HFFc6 (cell line): ENCODE results near the gene TANGO6. TPM values are rescaled to one million over a fixed set of nuclear protein-coding genes. Genes with fewer than 3 reads are reported as not detected.

Experiments
- DNase-seq: peaks from one replicate; pipeline ENCODE4 v3.0.0-alpha.2; 2018
- H3K27ac Mint-ChIP-seq: 2 replicates; pipeline ENCODE4 v1.8.0; 2020; ENCODE audit warnings: mild to moderate bottlenecking, mixed read lengths
- H3K27me3 Mint-ChIP-seq: 2 replicates; pipeline ENCODE4 v1.8.0; 2021; ENCODE audit warnings: mild to moderate bottlenecking, moderate library complexity, mixed read lengths; ENCODE audit not compliant: insufficient read depth
- H3K36me3 Mint-ChIP-seq: 2 replicates; pipeline ENCODE4 v1.8.0; 2021; ENCODE audit warnings: low read depth, mixed read lengths
- H3K4me1 Mint-ChIP-seq: 2 replicates; pipeline ENCODE4 v1.8.0; 2020; ENCODE audit warnings: low read depth, mixed read lengths
- H3K4me3 Mint-ChIP-seq: 2 replicates; pipeline ENCODE4 v1.8.0; 2020; ENCODE audit warnings: mild to moderate bottlenecking, moderate library complexity, mixed read lengths
- H3K9me3 Mint-ChIP-seq: 2 replicates; pipeline ENCODE4 v1.8.0; 2020; ENCODE audit warnings: mild to moderate bottlenecking, mixed read lengths
- total RNA-seq, 6 experiments: library from RNA; stranded (reverse); fragmentation: NEBNext Ultra II Directional; extraction: Animal tissue kit (Norgen Biotek cat#: 25700); gene quantifications; 2 replicates in 1 of 6; 3 replicates in 5 of 6; pipeline ENCODE4 v1.2.3, GENCODE V29; 2021
- TF ChIP-seq, protein P1 (sequence below): fragments of 200-600 bp; sonication (generic); IDR thresholded peaks from 2 replicates; pipeline ENCODE4 v1.5.0; 2021; ENCODE audit warnings: antibody characterized with exemption, mild to moderate bottlenecking

TANGO6 gene
- total RNA-seq, 6 experiments from 2014 or later = 14.7 to 22.1 (median 18.9) TPM

DNA sequence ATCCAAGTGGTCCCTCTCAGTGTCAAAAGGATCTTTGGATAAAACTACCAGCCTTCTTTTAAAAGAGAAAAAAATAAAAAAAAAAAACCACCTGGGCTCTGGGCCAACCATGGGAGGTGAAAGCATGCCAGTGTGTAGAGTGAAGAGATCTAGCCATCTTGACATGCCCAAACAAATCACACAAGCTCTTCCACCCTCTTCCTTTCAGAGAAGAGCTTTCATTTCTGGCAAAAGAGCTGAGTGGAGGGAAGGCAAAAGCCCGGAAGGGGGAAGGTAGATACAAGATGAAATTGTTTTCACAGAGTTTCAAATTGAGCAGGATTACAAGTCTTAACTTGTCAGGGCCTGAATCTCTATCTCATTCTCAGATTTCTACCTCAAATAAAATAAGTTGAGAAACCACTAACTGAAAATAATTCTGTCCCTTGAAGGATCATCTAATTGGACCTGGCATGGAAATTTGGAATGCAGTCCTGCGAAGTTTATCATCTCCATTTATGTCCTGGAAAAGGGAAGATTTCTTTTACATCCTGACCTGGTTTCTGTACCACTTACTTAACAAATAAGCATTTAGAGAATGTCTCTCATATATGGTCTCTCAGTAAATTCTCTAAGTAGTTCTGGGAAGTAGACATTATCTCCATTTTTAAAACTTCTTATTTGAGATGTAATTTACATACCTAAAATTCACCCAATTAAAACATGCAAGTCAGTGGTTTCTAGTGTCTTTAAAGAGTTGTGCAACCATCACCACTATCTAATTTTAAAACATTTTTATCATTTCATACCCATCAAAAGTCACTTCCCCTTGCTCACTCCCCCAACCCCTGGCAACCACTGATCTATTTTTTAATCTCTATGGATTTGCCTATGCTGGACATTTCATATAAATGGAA is 93.7 kb downstream of the TANGO6 start:
- no peak overlapping the region for H3K4me3 Mint-ChIP-seq
- no peaks in the 10 kb centered on the region for H3K9me3 Mint-ChIP-seq
- H3K4me1 Mint-ChIP-seq = peaks cover 14% of the 10 kb centered on the region
- DNase-seq = peak; percentile 42
- H3K27ac Mint-ChIP-seq = peak overlapping the region; percentile 90
- TF ChIP-seq, protein P1, sequence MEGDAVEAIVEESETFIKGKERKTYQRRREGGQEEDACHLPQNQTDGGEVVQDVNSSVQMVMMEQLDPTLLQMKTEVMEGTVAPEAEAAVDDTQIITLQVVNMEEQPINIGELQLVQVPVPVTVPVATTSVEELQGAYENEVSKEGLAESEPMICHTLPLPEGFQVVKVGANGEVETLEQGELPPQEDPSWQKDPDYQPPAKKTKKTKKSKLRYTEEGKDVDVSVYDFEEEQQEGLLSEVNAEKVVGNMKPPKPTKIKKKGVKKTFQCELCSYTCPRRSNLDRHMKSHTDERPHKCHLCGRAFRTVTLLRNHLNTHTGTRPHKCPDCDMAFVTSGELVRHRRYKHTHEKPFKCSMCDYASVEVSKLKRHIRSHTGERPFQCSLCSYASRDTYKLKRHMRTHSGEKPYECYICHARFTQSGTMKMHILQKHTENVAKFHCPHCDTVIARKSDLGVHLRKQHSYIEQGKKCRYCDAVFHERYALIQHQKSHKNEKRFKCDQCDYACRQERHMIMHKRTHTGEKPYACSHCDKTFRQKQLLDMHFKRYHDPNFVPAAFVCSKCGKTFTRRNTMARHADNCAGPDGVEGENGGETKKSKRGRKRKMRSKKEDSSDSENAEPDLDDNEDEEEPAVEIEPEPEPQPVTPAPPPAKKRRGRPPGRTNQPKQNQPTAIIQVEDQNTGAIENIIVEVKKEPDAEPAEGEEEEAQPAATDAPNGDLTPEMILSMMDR = no peak
- H3K36me3 Mint-ChIP-seq = peaks cover 20% of the 10 kb centered on the region
- no peaks in the 10 kb centered on the region for H3K27me3 Mint-ChIP-seq

DNA sequence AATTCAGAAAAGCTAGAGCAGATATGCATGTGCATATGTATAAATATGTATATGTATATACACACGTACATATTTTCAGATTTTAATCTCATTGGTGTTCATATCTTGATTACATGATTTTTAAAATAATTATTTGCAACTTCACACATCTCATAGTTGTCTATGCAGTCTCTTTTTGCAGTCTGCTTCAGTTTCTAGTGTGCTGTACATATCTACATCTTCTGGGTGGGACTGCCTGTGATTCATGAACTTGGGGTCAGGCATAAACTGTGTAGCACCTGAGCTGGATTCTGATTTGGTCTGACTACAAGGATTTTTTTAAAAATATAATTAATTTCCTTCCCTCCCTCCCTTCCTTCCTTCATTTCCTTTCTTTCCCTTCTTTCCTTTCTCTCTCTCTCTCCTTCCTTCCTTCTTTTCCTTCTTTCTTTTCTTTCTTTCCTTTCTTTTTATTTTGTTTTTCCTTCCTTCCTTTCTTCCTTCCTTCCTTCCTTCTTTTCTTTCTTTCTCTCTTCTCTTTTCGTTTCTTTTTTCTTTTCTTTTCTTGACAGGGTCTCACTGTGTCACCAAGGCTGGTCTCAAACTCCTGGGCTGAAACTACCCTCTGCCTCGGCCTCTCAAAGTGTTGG is 96.5 kb downstream of the TANGO6 start:
- H3K9me3 Mint-ChIP-seq = peaks cover 8% of the 10 kb centered on the region
- H3K4me3 Mint-ChIP-seq = no peak overlapping the region
- peaks cover 14% of the 10 kb centered on the region for H3K4me1 Mint-ChIP-seq
- peaks cover 19% of the 10 kb centered on the region for H3K36me3 Mint-ChIP-seq
- TF ChIP-seq, protein P1 = no peak
- DNase-seq = no peak
- no peak overlapping the region for H3K27ac Mint-ChIP-seq
- H3K27me3 Mint-ChIP-seq = no peaks in the 10 kb centered on the region

DNA sequence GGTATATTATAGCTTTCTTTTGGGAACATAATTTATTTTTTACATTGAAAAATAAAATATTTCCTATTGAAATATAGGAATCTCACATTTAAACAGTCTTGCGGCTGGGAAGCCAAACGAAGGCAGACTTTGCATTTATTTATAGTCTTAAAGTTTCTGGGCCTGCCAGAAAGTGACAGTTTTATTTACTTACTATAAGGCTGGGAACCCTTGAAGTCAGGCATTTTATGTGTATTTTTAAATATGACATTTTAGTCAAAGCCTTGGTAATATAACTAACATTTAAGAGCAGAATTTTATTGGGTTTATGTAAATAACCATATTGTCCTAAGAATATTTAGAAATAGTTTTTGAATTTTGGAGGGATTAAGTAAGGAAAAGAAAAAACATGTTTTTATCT is 97.5 kb downstream of the TANGO6 start:
- Mint-ChIP-seq H3K4me3 (no peak overlapping the region), H3K36me3 (peaks cover 20% of the 10 kb centered on the region), H3K27me3 (no peaks in the 10 kb centered on the region), H3K4me1 (peaks cover 14% of the 10 kb centered on the region), H3K9me3 (peaks cover 8% of the 10 kb centered on the region), H3K27ac (no peak overlapping the region)
- no peak for DNase-seq
- TF ChIP-seq, protein P1 = no peak

DNA sequence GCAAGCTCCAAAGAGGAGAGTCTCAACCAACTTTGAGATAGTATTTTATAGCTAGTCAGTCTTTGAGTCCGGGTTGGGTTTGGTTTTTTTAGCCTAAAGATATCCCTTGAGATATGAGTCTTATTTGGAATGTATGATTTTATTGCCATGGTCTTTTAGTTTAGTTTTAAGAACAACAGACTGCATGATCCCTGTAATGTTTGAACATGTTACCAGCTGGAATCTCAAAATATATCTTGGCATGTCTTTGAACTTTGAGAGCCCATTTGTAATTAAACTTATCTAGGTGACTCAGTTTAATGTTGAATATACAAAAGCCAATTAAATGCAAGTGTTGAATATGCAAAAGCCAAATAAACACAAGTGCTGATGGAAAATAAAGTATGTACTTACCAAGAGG is 100.6 kb downstream of the TANGO6 start:
- Mint-ChIP-seq H3K27me3 (no peaks in the 10 kb centered on the region), H3K4me1 (no peaks in the 10 kb centered on the region), H3K4me3 (no peak overlapping the region), H3K9me3 (peaks cover 8% of the 10 kb centered on the region), H3K27ac (no peak overlapping the region), H3K36me3 (peaks cover 19% of the 10 kb centered on the region)
- no peak for DNase-seq
- TF ChIP-seq, protein P1 = no peak

DNA sequence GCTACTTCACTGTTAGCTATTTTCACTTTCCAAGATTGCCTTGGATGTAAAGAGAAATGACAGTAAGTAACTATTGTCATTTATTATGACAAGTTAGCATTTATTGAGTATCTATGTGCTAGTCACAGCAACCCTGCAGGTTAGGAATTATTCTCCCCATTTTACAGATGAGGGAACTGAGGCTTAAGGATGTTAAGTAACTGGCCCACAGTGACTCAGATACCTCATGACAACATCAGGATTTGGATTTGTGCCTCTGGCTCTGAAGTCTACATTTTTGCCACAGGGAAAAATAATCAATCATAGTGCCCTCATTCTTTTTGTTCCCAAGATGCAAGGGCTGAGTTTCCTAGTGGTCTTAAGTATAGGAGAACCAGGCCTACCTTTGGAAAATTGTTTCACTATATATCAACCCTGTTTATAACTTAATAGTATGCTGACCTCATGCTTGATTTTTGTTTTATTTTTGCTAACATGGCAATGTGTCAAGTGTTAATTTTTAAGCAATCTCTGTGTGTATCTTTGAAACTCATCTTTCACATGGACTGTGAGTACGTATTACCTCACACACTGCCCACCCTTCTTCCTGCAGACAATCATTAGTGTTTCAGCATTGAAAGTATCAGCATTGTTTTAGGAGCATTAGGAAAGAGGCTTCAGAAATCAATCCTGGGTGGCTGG is 105.0 kb downstream of the TANGO6 start:
- H3K27me3 Mint-ChIP-seq = no peaks in the 10 kb centered on the region
- TF ChIP-seq, protein P1 = no peak
- no peak overlapping the region for H3K27ac Mint-ChIP-seq
- peaks cover 8% of the 10 kb centered on the region for H3K9me3 Mint-ChIP-seq
- H3K4me3 Mint-ChIP-seq = no peak overlapping the region
- H3K4me1 Mint-ChIP-seq = peaks cover 11% of the 10 kb centered on the region
- H3K36me3 Mint-ChIP-seq = peaks cover 19% of the 10 kb centered on the region
- no peak for DNase-seq
